Spleen (tissue), 7 donors: ENCODE data around the gene ADPRS.

ENCODE experiments used
- POLR2A ChIP-seq, 3 donors: fragments of 450-650 bp; IDR thresholded peaks; one replicate each; pipeline ENCODE4 v1.5.1; 2017; ENCODE audit warnings: antibody characterized with exemption in 3 of 3, mild to moderate bottlenecking in 1 of 3
- TF ChIP-seq, protein P1 (sequence below), 11 experiments: fragments of 200-600 bp in 7 of 11; fragments of 450-650 bp in 4 of 11; sonication (generic) in 4 of 11; IDR thresholded peaks in 8 of 11; conservative IDR thresholded peaks in 3 of 11; 1 replicate in 7 of 11; 2 replicates in 4 of 11; pipeline versions ENCODE4 v1.4.0 to v1.8.0; 2016 to 2021; ENCODE audit warnings: antibody characterized with exemption in 11 of 11, inconsistent platforms in 4 of 11, mild to moderate bottlenecking in 1 of 11
- donor health status: DM: no; HTN: no; CAD: no; lungs with moderate emphysema.
- donor health status: DM: no; HTN: no; CAD: no.
- donor health status: DM: no; HTN: no; CAD: no.

DNA sequence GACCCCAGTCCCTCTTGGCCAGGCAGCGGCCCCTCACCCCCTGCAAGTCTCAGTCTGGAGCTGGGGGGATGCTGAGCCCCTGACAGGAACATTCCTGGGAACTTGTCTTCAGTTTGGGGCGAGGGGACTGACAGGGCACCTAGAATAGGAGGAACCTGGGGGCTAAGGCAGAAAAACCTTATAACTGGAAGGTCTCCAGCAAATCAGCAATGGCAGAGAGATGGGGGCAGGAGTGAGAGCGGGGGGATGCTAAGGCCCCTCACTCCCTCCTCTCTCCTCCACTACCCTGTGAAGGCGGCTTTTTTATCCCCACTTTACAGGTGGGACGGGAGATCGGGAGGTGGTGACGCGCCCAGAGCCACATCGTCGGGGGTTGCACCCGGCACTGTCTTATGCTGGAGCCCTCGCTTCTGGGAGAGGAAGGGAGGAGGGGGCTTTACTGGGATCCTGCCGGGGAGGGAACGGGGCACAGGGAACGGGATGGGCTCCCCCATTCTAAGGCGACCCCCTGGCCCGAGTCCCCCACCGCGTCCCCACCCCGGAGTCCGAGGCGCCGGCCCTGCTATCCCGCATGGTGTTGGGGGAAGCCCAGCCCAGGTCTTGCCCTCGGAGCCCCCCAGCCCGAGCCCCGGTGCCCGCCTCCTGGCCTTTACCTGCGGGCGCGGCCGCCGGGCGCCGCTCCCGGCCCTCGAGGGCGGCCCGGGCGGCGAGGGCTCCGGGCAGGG lies 35.9 kb downstream of the ADPRS start:
- TF ChIP-seq, protein P1, sequence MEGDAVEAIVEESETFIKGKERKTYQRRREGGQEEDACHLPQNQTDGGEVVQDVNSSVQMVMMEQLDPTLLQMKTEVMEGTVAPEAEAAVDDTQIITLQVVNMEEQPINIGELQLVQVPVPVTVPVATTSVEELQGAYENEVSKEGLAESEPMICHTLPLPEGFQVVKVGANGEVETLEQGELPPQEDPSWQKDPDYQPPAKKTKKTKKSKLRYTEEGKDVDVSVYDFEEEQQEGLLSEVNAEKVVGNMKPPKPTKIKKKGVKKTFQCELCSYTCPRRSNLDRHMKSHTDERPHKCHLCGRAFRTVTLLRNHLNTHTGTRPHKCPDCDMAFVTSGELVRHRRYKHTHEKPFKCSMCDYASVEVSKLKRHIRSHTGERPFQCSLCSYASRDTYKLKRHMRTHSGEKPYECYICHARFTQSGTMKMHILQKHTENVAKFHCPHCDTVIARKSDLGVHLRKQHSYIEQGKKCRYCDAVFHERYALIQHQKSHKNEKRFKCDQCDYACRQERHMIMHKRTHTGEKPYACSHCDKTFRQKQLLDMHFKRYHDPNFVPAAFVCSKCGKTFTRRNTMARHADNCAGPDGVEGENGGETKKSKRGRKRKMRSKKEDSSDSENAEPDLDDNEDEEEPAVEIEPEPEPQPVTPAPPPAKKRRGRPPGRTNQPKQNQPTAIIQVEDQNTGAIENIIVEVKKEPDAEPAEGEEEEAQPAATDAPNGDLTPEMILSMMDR (IDR thresholded peaks at IDR 0.05 in 8 of 11, conservative IDR thresholded peaks at IDR 0.05 in 3 of 11): no peak
- TF ChIP-seq POLR2A (IDR thresholded peaks at IDR 0.05): no peak
